Dendritic cell treated with granulocyte-macrophage colony-stimulating factor and Interleukin-4, amounts not matched to agents 40 ng/mL and 50 ng/mL, for 4 days (primary cell): Measurements from ENCODE around the gene MDH1.
"Not testable (repeated sequence)": the region's sequence is repeated elsewhere in the genome, so short reads cannot be mapped to it uniquely, and the experiment has no call there.

ENCODE experiments used
- H3K27ac Mint-ChIP-seq: one replicate; pipeline ENCODE4 v1.8.0; 2022; ENCODE audit warnings: mild to moderate bottlenecking, mixed read lengths
- H3K27me3 Mint-ChIP-seq: one replicate; pipeline ENCODE4 v1.8.0; 2022; ENCODE audit warnings: mild to moderate bottlenecking, mixed read lengths
- H3K36me3 Mint-ChIP-seq: one replicate; pipeline ENCODE4 v1.8.0; 2022; ENCODE audit warnings: low read depth, mixed read lengths
- H3K4me1 Mint-ChIP-seq: one replicate; pipeline ENCODE4 v1.8.0; 2022; ENCODE audit warnings: low read depth, mixed read lengths
- H3K4me3 Mint-ChIP-seq: one replicate; pipeline ENCODE4 v1.8.0; 2022; ENCODE audit warnings: mild to moderate bottlenecking, moderate library complexity, mixed read lengths
- H3K9me3 Mint-ChIP-seq: one replicate; pipeline ENCODE4 v1.8.0; 2022; ENCODE audit warnings: mixed read lengths
- intact Hi-C: fragments of 100-400 bp; cut with micrococcal nuclease; formaldehyde crosslinking; loops from one replicate; pipeline ENCODE4 v1.15.0; 2022

MDH1 gene

GRCh38 chr2:63588385-63589147, at the start of gene MDH1, which contains the start of gene WDPCP:
MDH1 (plus strand) TSS chr2:63588963; CDS start chr2:63589044, 81 bp downstream.
WDPCP (minus strand) TSS chr2:63588477; CDS start chr2:63588271, 206 bp downstream.
- intact Hi-C loops: loop anchor here (1.0 to 10.0 kb wide), 4 partner anchors 8 to 884 kb away; partner anchors contain the start of genes EHBP1 and UGP2
- H3K9me3 Mint-ChIP-seq: no peaks in the 10 kb centered on the region
- no peaks in the 10 kb centered on the region for H3K27me3 Mint-ChIP-seq
- H3K4me1 Mint-ChIP-seq: peaks cover 42% of the 10 kb centered on the region
- H3K4me3 Mint-ChIP-seq: peak within 1 kb of the TSS; percentile 99
- H3K36me3 Mint-ChIP-seq: peaks cover 33% of the 10 kb centered on the region
- H3K27ac Mint-ChIP-seq: peak within 1 kb of the TSS; percentile 97

- no peaks in the 10 kb centered on the region for H3K27me3 Mint-ChIP-seq
- intact Hi-C loops: loop anchor here (5.0 kb wide), 2 partner anchors 752 to 1082 kb away; no protein-coding TSS in a partner anchor
- no peaks in the 10 kb centered on the region for H3K36me3 Mint-ChIP-seq
- no peak overlapping the region for H3K4me3 Mint-ChIP-seq
- no peak overlapping the region for H3K27ac Mint-ChIP-seq
- peaks cover 7% of the 10 kb centered on the region for H3K4me1 Mint-ChIP-seq
- H3K9me3 Mint-ChIP-seq: peaks cover 9% of the 10 kb centered on the region
These were observed 49.2 kb upstream of the MDH1 start for GRCh38 chr2:63539416-63540162.

- Mint-ChIP-seq H3K36me3 (no peaks in the 10 kb centered on the region), H3K4me3 (no peak overlapping the region), H3K9me3 (no peaks in the 10 kb centered on the region), H3K4me1 (no peaks in the 10 kb centered on the region), H3K27ac (no peak overlapping the region), H3K27me3 (no peaks in the 10 kb centered on the region)
- intact Hi-C loops: loop anchor here (2.0 to 5.0 kb wide), 3 partner anchors 43 to 1087 kb away; no protein-coding TSS in a partner anchor
These were observed 44.6 kb upstream of the MDH1 start for GRCh38 chr2:63544017-63544627.

GRCh38 chr2:63545023-63545422, 43.7 kb upstream of the MDH1 start:
- Mint-ChIP-seq H3K4me3 (no peak overlapping the region), H3K27ac (no peak overlapping the region), H3K27me3 (no peaks in the 10 kb centered on the region), H3K4me1 (peaks cover 7% of the 10 kb centered on the region), H3K36me3 (no peaks in the 10 kb centered on the region), H3K9me3 (no peaks in the 10 kb centered on the region)
- intact Hi-C loops: loop anchor here (2.0 kb wide), 1 partner anchor 42 kb away; no protein-coding TSS in a partner anchor

GRCh38 chr2:63553049-63553448, 35.7 kb upstream of the MDH1 start:
- H3K27ac Mint-ChIP-seq: no peak overlapping the region
- H3K4me3 Mint-ChIP-seq: no peak overlapping the region
- peaks cover 24% of the 10 kb centered on the region for H3K36me3 Mint-ChIP-seq
- H3K27me3 Mint-ChIP-seq: no peaks in the 10 kb centered on the region
- H3K4me1 Mint-ChIP-seq: peaks cover 13% of the 10 kb centered on the region
- H3K9me3 Mint-ChIP-seq: peaks cover 21% of the 10 kb centered on the region
- intact Hi-C loops: no loop called here

GRCh38 chr2:63555299-63555698, 33.5 kb upstream of the MDH1 start:
- no peak overlapping the region for H3K27ac Mint-ChIP-seq
- peaks cover 38% of the 10 kb centered on the region for H3K9me3 Mint-ChIP-seq
- H3K36me3 Mint-ChIP-seq: peaks cover 47% of the 10 kb centered on the region
- no peak overlapping the region for H3K4me3 Mint-ChIP-seq
- H3K4me1 Mint-ChIP-seq: peaks cover 3% of the 10 kb centered on the region
- no peaks in the 10 kb centered on the region for H3K27me3 Mint-ChIP-seq
- intact Hi-C loops: no loop called here

GRCh38 chr2:63555931-63556330, 32.8 kb upstream of the MDH1 start:
- Mint-ChIP-seq H3K27ac (no peak overlapping the region), H3K27me3 (no peaks in the 10 kb centered on the region), H3K36me3 (peaks cover 53% of the 10 kb centered on the region), H3K4me1 (no peaks in the 10 kb centered on the region), H3K9me3 (peaks cover 38% of the 10 kb centered on the region), H3K4me3 (no peak overlapping the region)
- intact Hi-C loops: no loop called here

GRCh38 chr2:63557819-63558218, 30.9 kb upstream of the MDH1 start:
- H3K27ac Mint-ChIP-seq, H3K4me3 Mint-ChIP-seq, intact Hi-C loops, H3K4me1 Mint-ChIP-seq, H3K27me3 Mint-ChIP-seq: not testable (repeated sequence)
- peaks cover 44% of the 10 kb centered on the region for H3K9me3 Mint-ChIP-seq
- H3K36me3 Mint-ChIP-seq: peaks cover 68% of the 10 kb centered on the region

GRCh38 chr2:63558922-63559321, 29.8 kb upstream of the MDH1 start:
- H3K27ac Mint-ChIP-seq, intact Hi-C loops, H3K4me1 Mint-ChIP-seq, H3K4me3 Mint-ChIP-seq, H3K27me3 Mint-ChIP-seq: not testable (repeated sequence)
- Mint-ChIP-seq H3K36me3 (peaks cover 68% of the 10 kb centered on the region), H3K9me3 (peaks cover 44% of the 10 kb centered on the region)

GRCh38 chr2:63562751-63563150, 26.0 kb upstream of the MDH1 start:
- Mint-ChIP-seq H3K27ac (no peak overlapping the region), H3K4me1 (no peaks in the 10 kb centered on the region), H3K9me3 (peaks cover 48% of the 10 kb centered on the region), H3K4me3 (no peak overlapping the region), H3K36me3 (peaks cover 56% of the 10 kb centered on the region), H3K27me3 (no peaks in the 10 kb centered on the region)
- intact Hi-C loops: no loop called here

GRCh38 chr2:63569740-63570139, 19.0 kb upstream of the MDH1 start:
- no peaks in the 10 kb centered on the region for H3K27me3 Mint-ChIP-seq
- H3K27ac Mint-ChIP-seq: no peak overlapping the region
- intact Hi-C loops: no loop called here
- peaks cover 63% of the 10 kb centered on the region for H3K9me3 Mint-ChIP-seq
- H3K4me1 Mint-ChIP-seq: no peaks in the 10 kb centered on the region
- H3K4me3 Mint-ChIP-seq: no peak overlapping the region
- H3K36me3 Mint-ChIP-seq: peaks cover 39% of the 10 kb centered on the region

- no peak overlapping the region for H3K27ac Mint-ChIP-seq
- H3K4me1 Mint-ChIP-seq: no peaks in the 10 kb centered on the region
- peaks cover 36% of the 10 kb centered on the region for H3K36me3 Mint-ChIP-seq
- intact Hi-C loops: no loop called here
- H3K27me3 Mint-ChIP-seq: no peaks in the 10 kb centered on the region
- peaks cover 55% of the 10 kb centered on the region for H3K9me3 Mint-ChIP-seq
- no peak overlapping the region for H3K4me3 Mint-ChIP-seq
These were observed 17.5 kb upstream of the MDH1 start for GRCh38 chr2:63571291-63571690.

GRCh38 chr2:63572001-63572400, 16.8 kb upstream of the MDH1 start:
- Mint-ChIP-seq H3K9me3 (peaks cover 48% of the 10 kb centered on the region), H3K4me3 (no peak overlapping the region), H3K4me1 (no peaks in the 10 kb centered on the region), H3K27ac (no peak overlapping the region), H3K27me3 (no peaks in the 10 kb centered on the region), H3K36me3 (peaks cover 29% of the 10 kb centered on the region)
- intact Hi-C loops: no loop called here

- Mint-ChIP-seq H3K9me3 (peaks cover 38% of the 10 kb centered on the region), H3K36me3 (peaks cover 29% of the 10 kb centered on the region)
- H3K4me1 Mint-ChIP-seq, intact Hi-C loops, H3K4me3 Mint-ChIP-seq, H3K27me3 Mint-ChIP-seq, H3K27ac Mint-ChIP-seq: not testable (repeated sequence)
These were observed 15.7 kb upstream of the MDH1 start for GRCh38 chr2:63573026-63573425.
